BLaER1 (cell line): ENCODE measurements around the gene MOGAT2.
"Not testable (repeated sequence)": the region's sequence is repeated elsewhere in the genome, so short reads cannot be mapped to it uniquely, and the experiment has no call there.

Experiments
- H3K27ac ChIP-seq: shearing (Covaris generic); formaldehyde crosslinking; 2 replicates; pipeline ENCODE4 v1.8.1; 2022
- H3K27me3 ChIP-seq: shearing (Covaris generic); formaldehyde crosslinking; 2 replicates; pipeline ENCODE4 v1.8.1; 2022
- H3K36me3 ChIP-seq: shearing (Covaris generic); formaldehyde crosslinking; 2 replicates; pipeline ENCODE4 v1.8.1; 2022
- H3K4me1 ChIP-seq: shearing (Covaris generic); formaldehyde crosslinking; 2 replicates; pipeline ENCODE4 v1.8.1; 2022
- H3K4me2 ChIP-seq: shearing (Covaris generic); formaldehyde crosslinking; 2 replicates; pipeline ENCODE4 v1.8.1; 2022
- H3K4me3 ChIP-seq: shearing (Covaris generic); formaldehyde crosslinking; 2 replicates; pipeline ENCODE4 v1.8.1; 2022
- H3K9ac ChIP-seq: shearing (Covaris generic); formaldehyde crosslinking; 2 replicates; pipeline ENCODE4 v1.8.1; 2022
- H3K9me3 ChIP-seq: shearing (Covaris generic); formaldehyde crosslinking; 2 replicates; pipeline ENCODE4 v1.8.1; 2022
- H4K20me1 ChIP-seq: shearing (Covaris generic); formaldehyde crosslinking; 2 replicates; pipeline ENCODE4 v1.8.1; 2022
- Cebpa-rat ChIP-seq: shearing (Covaris generic); IDR thresholded peaks from 2 replicates; pipeline ENCODE4 v1.8.1; 2022

MOGAT2 gene

DNA sequence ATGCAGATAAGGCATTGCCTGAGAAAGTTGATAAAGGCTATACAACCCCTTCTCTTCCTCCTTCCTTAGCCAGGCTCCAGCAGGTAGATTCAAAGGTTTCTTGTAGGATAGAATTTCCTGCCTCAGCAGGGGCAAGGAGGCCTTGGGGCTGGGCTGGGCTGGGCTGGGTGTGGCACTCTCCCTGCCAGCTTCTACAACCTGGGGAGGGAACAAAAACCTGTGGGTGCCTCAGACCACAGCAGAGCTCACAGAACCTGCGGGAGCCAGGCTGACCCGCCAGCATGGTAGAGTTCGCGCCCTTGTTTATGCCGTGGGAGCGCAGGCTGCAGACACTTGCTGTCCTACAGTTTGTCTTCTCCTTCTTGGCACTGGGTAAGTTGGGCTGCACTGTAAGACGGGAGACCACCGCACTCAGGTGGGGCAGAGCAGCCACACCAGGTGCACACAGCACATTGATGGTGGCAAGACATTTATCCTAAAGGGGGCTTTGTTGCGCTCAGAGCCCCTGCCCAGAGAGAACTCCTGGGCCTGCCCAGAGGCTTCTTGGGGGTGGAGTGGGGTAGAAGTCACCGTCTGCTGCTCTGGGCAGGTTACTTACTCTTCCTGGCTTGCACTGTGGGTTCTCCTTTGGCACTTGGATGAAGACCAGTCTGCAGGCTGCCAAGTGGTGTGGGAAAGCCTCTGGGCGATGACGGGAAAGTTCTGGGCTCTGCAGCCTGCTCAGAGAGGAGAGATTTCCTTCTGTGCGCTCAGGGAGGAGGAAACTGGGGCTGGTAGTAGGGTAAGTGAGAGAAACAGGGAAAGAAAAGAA, at the start of gene MOGAT2:
MOGAT2 (plus strand) TSS at position 231 of the 811 bp plus-strand sequence; CDS start at position 282, 51 bp downstream.
- H3K9me3 ChIP-seq, result no peaks in the 10 kb centered on the region
- H3K27me3 ChIP-seq, result no peaks in the 10 kb centered on the region
- H3K4me3 ChIP-seq, result no peak within 1 kb of the TSS
- TF ChIP-seq Cebpa-rat, result no peak
- no peak within 1 kb of the TSS for H3K27ac ChIP-seq
- H3K9ac ChIP-seq, result no peak within 1 kb of the TSS
- no peaks in the 10 kb centered on the region for H3K36me3 ChIP-seq
- H3K4me2 ChIP-seq, result no peak within 1 kb of the TSS
- no peaks in the 10 kb centered on the region for H3K4me1 ChIP-seq
- H4K20me1 ChIP-seq, result no peaks in the 10 kb centered on the region

DNA sequence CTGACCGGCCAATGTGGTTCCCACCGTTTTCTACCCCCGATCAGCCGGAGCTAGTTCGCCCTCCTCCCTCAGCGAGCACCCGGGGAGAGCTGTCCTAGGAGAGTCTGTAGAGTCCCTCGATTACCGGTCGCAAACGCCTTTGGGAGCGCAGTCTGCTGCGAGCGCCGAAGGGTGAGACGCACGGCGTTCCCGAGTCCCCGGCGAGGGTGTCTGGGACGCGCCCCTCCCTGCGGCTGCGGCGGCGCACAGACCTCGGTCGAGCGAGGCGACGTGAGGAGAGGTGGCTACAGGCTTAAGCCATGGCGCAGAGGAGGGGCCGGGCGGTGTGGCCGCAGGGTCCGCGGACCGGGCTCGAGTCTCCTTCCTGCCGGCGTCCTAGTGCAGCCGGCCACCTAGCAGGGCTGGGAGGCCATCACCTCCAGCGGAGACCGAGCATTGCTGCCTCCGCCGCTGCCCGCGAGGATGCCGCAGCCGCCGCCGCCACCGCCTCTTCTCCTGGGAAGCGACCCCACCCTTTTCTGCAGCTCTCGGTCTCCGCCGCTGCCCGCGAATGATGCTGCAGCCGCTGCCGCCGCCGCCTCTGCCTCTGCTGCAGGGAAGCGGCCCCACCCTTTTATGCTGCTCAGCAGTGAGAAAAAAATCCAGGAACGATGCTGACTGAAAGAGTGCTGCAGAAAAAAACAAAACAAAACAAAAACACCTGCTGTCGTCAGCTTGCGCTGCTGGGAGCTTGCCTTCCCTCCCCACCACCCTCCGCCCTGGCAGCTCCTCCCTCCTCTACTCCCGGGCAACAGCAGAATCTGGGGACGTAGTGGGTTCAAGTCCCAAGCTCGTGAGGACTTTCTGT, 49.0 kb upstream of the MOGAT2 start, which contains the start of gene MAP6:
MAP6 (minus strand) TSS at position 588 of the 847 bp plus-strand sequence. CDS start 669 bp downstream, outside the sequence.
- H4K20me1 ChIP-seq, result peaks cover 33% of the 10 kb centered on the region
- peaks cover 22% of the 10 kb centered on the region for H3K4me1 ChIP-seq
- peaks cover 70% of the 10 kb centered on the region for H3K27me3 ChIP-seq
- peak within 1 kb of the TSS; percentile 98 for H3K4me2 ChIP-seq
- H3K36me3 ChIP-seq, result no peaks in the 10 kb centered on the region
- H3K9ac ChIP-seq, result no peak within 1 kb of the TSS
- H3K4me3 ChIP-seq, result peak within 1 kb of the TSS; percentile 66
- H3K27ac ChIP-seq, result no peak within 1 kb of the TSS
- no peak for TF ChIP-seq Cebpa-rat
- H3K9me3 ChIP-seq, result 0 out of 2 replicates have a peak, but pooled peaks cover 6% of the 10 kb centered on the region

DNA sequence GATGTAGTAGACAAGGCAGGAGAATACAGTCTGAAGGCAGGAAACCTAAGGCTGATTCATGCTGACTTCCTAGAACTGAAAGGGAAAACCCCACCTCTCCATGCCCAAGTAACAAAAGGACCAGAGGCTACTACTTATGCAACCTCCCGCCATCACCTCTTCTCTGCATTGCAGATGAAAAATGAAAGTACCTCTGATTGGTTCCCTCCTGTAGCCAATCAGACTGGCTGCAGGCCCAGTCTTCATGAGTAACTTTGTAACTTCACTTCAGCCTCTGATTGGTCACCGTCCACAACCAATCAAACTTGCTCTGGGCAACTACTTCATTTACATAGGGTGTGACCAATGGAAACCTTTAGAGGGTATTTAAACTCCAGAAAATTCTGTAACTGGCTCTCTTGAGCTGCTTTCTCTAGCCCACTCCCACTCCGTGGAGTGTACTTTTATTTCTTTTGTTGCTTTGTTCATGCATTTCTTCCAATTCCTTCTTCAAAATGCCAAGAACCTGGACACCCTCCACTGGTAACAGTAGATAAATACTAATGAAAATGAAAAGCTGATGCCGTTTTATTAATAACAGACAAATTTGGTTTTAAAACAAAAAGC, 43.6 kb upstream of the MOGAT2 start:
- no peak for TF ChIP-seq Cebpa-rat
- peaks cover 13% of the 10 kb centered on the region; the same call in 1 of the 2 replicates for H3K9me3 ChIP-seq
- no peak overlapping the region for H3K4me2 ChIP-seq
- no peaks in the 10 kb centered on the region for H3K36me3 ChIP-seq
- peaks cover 24% of the 10 kb centered on the region for H3K27me3 ChIP-seq
- no peak overlapping the region for H3K4me3 ChIP-seq
- peaks cover 1% of the 10 kb centered on the region for H3K4me1 ChIP-seq
- peaks cover 8% of the 10 kb centered on the region; the same call in 1 of the 2 replicates for H4K20me1 ChIP-seq
- H3K27ac ChIP-seq, result no peak overlapping the region
- H3K9ac ChIP-seq, result no peak overlapping the region

DNA sequence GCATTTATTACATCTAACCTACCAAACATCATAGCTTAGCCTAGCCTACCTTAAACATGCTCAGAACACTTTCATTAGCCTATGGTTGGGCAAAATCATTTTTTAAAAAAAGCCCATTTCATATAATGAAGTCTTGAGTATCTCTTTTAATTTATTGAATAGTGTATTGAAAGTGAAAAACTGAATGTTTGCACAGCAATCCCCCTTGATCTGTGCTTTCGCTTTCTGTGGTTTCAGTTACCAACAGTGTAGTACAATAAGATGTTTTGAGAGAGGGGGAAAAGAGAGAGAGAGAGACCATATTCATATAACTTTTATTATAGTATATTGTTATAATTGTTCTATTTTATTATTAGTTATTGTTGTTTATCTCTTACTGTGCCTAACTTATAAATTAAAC, 40.4 kb upstream of the MOGAT2 start:
- Histone ChIP-seq H3K4me3 (no peak overlapping the region), H4K20me1 (no peaks in the 10 kb centered on the region), H3K36me3 (no peaks in the 10 kb centered on the region), H3K4me1 (no peaks in the 10 kb centered on the region), H3K9ac (no peak overlapping the region), H3K4me2 (no peak overlapping the region), H3K9me3 (peaks cover 16% of the 10 kb centered on the region), H3K27ac (no peak overlapping the region), H3K27me3 (no peaks in the 10 kb centered on the region)
- no peak for TF ChIP-seq Cebpa-rat

DNA sequence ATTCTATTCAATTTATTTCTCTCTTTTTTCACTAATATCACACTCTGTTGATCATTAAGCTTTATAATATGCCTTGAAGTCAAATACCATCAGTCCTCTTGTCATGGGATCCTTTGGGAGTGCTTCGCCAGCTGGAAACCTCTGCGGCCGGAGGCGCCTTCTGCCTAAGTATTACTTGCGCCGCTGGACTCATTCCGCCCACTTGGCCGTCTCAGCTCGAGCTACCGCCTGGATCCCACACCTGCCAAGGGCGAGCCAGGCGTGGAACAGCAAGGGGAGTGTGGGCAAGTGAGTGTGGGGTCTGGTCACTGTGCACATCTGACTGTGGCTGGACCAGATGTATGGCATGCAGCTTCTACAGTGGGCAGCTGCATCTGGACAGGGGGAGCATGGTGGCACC, 39.7 kb upstream of the MOGAT2 start:
- no peak overlapping the region for H3K4me2 ChIP-seq
- no peak overlapping the region for H3K9ac ChIP-seq
- no peak overlapping the region for H3K27ac ChIP-seq
- peaks cover 17% of the 10 kb centered on the region for H3K9me3 ChIP-seq
- H4K20me1 ChIP-seq, result no peaks in the 10 kb centered on the region
- no peaks in the 10 kb centered on the region for H3K27me3 ChIP-seq
- H3K4me3 ChIP-seq, result no peak overlapping the region
- no peaks in the 10 kb centered on the region for H3K36me3 ChIP-seq
- H3K4me1 ChIP-seq, result no peaks in the 10 kb centered on the region
- TF ChIP-seq Cebpa-rat, result no peak

DNA sequence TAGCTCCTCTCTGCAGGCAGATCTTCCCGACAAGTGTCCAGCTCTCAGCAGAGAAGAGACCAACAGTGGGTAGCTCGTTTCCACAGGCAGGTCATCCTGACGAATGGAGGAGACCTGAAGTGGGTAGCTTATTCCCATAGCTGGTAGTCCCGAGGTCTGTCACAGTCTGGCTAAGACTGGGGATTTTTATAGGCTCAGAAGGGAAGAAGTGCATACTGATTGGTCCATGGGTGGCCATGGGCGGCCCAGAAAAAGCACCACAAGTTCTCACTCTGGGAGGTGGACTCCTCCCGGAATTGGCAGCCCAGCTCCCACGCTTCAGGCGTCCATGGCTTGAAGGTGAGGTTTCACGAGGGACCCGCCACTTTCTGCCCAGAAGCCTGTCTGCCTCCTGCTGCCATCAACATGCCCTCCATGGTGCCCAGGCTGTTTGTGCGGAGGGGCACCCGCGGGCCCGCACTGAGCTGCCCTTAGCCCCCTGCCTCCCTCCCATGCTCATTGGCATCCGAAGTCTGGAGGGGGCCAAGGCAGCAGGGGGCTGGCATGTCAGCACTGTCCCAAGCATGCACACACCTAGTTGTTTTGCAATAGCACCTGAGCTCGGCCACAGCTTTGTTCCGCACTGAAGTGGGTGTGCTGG, 38.9 kb upstream of the MOGAT2 start:
- H3K4me1 ChIP-seq, result no peaks in the 10 kb centered on the region
- no peak for TF ChIP-seq Cebpa-rat

GRCh38 chr11:75679566-75679965, 38.1 kb upstream of the MOGAT2 start:
- H3K27ac ChIP-seq, result no peak overlapping the region
- H3K9ac ChIP-seq, result no peak overlapping the region
- no peak for TF ChIP-seq Cebpa-rat
- H3K4me1 ChIP-seq, result no peaks in the 10 kb centered on the region
- no peaks in the 10 kb centered on the region for H3K36me3 ChIP-seq
- no peaks in the 10 kb centered on the region for H3K27me3 ChIP-seq
- H3K4me3 ChIP-seq, result no peak overlapping the region
- no peak overlapping the region for H3K4me2 ChIP-seq
- H3K9me3 ChIP-seq, result peaks cover 12% of the 10 kb centered on the region
- no peaks in the 10 kb centered on the region for H4K20me1 ChIP-seq

More for the DNA sequence above, 38.9 kb upstream of the MOGAT2 start:
- Histone ChIP-seq H3K9ac (no peak overlapping the region), H3K27me3 (no peaks in the 10 kb centered on the region), H4K20me1 (no peaks in the 10 kb centered on the region), H3K9me3 (peaks cover 15% of the 10 kb centered on the region), H3K4me2 (no peak overlapping the region), H3K27ac (no peak overlapping the region), H3K4me3 (no peak overlapping the region), H3K36me3 (no peaks in the 10 kb centered on the region)

DNA sequence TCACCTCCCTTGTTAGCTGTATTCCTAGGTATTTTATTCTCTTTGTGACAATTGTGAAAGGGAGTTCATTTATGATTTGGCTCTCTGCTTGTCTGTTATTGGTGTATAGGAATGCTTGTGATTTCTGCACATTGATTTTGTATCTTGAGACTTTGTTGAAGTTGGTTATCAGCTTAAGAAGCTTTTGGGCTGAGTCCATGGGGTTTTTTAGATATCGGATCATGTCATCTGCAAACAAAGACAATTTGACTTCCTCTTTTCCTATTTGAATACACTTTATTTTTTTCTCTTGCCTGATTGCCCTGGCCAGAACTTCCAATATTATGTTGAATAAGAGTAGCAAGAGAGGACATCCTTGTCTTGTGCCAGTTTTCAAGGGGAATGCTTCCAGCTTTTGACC, 33.8 kb upstream of the MOGAT2 start:
- H3K36me3 ChIP-seq, H3K4me2 ChIP-seq, H3K9ac ChIP-seq, H3K4me1 ChIP-seq, H4K20me1 ChIP-seq, H3K4me3 ChIP-seq, H3K27me3 ChIP-seq, H3K27ac ChIP-seq: not testable (repeated sequence)
- peaks cover 31% of the 10 kb centered on the region for H3K9me3 ChIP-seq

DNA sequence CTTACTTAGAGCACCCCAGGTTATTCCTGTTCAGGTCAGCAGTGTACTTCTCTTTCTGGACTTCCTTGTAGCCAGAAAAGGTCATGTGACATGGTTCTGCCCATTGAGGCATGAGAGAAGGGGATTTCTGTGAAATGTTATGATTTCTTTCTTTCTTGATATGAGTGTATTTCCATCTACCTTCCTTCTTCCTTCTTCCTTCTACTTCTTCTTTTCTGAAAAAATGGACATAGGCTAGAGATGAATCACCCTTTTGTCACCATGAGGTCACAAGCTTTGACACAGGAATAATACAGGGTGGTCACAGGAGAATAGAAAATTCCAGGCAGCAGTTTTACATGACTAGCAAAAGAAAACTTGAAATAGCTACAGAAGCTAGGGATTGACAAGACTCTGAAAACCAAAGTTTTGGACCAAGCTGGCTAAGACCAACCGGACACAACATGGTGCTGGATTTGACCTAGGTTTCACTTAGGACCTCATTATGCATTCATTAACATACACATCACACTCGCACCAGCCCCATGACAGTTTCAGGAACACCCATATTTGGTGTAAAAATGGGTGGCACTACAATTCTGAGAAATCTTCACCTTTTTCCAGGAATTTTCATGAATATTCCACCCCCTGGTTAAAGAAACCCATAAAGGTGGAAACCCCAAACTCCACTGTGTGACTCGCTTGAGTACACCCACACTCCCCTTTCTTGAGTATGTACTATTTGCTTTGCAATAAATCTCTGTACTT, 27.6 kb upstream of the MOGAT2 start:
- no peaks in the 10 kb centered on the region for H4K20me1 ChIP-seq
- H3K4me3 ChIP-seq, result no peak overlapping the region
- peaks cover 15% of the 10 kb centered on the region for H3K9me3 ChIP-seq
- H3K4me1 ChIP-seq, result no peaks in the 10 kb centered on the region
- H3K36me3 ChIP-seq, result no peaks in the 10 kb centered on the region
- no peaks in the 10 kb centered on the region for H3K27me3 ChIP-seq
- H3K9ac ChIP-seq, result no peak overlapping the region
- H3K4me2 ChIP-seq, result no peak overlapping the region
- TF ChIP-seq Cebpa-rat, result no peak
- no peak overlapping the region for H3K27ac ChIP-seq
